ENCODE results near the gene ATP8B3.

ATP8B3 gene, protein sequence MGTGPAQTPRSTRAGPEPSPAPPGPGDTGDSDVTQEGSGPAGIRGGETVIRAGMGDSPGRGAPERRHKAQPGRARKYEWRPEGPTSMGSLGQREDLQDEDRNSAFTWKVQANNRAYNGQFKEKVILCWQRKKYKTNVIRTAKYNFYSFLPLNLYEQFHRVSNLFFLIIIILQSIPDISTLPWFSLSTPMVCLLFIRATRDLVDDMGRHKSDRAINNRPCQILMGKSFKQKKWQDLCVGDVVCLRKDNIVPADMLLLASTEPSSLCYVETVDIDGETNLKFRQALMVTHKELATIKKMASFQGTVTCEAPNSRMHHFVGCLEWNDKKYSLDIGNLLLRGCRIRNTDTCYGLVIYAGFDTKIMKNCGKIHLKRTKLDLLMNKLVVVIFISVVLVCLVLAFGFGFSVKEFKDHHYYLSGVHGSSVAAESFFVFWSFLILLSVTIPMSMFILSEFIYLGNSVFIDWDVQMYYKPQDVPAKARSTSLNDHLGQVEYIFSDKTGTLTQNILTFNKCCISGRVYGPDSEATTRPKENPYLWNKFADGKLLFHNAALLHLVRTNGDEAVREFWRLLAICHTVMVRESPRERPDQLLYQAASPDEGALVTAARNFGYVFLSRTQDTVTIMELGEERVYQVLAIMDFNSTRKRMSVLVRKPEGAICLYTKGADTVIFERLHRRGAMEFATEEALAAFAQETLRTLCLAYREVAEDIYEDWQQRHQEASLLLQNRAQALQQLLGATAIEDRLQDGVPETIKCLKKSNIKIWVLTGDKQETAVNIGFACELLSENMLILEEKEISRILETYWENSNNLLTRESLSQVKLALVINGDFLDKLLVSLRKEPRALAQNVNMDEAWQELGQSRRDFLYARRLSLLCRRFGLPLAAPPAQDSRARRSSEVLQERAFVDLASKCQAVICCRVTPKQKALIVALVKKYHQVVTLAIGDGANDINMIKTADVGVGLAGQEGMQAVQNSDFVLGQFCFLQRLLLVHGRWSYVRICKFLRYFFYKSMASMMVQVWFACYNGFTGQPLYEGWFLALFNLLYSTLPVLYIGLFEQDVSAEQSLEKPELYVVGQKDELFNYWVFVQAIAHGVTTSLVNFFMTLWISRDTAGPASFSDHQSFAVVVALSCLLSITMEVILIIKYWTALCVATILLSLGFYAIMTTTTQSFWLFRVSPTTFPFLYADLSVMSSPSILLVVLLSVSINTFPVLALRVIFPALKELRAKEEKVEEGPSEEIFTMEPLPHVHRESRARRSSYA (N-terminal part only)

GRCh38 chr19:1811942-1812425, at the start of gene ATP8B3:
Gene ATP8B3, minus strand, starts transcription at chr19:1812276. Its CDS starts 540 bp downstream, at chr19:1811736.
- no peak for DNase-seq

GRCh38 chr19:1861599-1862031, 49.5 kb upstream of the ATP8B3 start:
- no peak for DNase-seq

DNA sequence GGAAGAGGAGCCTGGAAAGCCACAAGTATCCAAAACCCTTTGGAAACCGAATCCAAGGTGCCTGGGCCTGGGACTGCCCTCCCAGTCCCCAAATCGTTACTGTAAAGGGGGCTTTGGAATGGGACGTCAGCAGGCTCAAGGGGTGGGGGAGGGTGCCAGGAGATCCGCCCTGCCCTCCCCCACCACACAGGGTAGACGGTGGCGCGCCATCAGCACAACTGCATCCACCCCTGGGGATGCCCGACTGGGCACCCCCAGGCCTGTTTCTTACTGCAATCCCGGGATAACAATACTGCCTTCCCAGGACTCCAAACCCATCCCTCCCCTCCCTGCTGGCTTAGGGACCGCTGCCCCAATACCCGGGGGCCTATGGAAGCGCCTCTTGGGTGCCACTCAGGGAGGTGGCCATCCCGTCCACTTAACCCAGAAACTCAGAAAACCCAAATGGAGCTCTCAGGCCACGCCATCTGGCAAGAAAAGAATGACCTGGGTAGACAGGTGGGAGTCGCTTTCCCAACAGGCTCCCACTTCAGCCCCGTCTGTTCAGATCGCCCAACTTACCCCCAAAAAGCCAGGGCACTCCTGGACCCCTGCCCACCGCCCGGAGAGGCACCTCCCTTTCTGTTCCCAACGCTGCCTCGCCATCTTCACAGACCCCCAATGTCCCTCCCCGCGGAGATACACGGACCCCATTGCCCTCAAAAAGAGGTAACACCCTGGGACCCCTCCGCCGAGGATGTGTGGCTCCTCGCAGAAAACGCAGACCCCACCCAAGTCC, 48.9 kb upstream of the ATP8B3 start:
- no peak for DNase-seq

GRCh38 chr19:1860042-1860775, 48.1 kb upstream of the ATP8B3 start:
- DNase-seq: no peak

DNA sequence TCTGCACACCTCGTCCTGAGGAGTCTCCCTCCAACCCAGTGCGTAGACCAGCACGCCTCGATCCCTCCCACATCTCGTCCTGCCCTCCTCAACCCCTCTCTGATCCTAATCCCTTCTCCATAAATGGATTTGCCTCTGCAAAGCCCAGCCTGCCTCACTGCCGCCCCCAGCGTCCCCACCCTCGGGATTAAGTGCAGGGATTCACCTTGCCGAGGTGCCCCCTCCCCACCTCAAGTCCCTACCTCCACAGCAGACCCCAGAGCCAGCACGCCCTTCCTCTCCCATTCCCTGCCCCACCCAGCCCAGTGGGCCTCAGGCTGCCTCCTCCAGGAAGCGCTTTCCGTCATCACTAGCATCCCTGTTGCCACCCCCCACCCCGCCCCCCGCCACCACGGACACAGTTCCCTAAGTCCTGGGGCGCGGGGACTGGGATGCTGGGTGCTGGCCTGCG, 47.3 kb upstream of the ATP8B3 start:
- DNase-seq: no peak

- no peak for DNase-seq
These were observed 46.5 kb upstream of the ATP8B3 start for GRCh38 chr19:1858412-1859081.

GRCh38 chr19:1857648-1858326, 45.7 kb upstream of the ATP8B3 start:
- DNase-seq: no peak

DNA sequence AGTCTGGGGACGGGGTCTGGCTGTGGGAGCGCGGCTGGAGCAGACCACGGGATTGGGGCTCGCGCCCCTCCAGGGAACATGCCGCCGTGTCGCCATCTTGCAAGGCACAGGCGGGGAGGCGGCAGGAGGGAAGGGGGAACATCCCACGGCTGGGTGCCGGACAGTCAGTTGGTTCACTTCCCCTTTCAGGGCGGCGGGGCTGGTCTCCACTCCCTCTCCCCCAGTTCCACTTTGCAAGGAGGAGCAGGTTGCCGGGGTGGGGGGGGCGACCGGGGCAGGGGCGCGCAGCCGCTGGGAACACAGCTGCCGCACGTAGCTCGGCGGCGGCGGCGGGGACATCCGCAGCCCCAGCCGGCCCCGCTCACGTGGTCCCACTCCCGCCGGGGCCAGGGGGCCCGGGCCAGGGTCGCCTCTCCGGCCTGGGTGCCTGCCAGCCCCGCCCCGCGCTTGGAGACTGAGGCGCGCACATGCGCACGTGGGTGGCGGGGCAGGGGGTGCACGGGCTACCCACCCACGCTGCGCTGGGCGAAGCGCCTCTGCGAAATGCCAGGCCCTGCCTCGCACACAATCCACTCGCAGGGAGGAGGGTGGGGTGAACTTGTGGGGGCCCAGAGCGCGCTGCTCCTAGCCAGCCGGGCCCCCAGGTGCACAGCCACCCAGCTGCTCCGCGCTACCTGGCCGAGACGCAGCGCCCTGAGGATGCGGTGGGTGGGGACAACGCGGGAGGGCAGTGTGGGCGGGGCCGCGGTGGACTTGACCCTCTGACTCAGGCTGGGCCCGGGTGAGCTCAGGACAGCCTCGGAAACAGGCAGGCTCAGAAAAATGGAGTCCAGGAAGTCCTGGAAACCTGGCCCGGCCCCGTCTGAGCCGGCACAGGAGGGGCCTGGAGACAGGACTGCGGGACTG, 44.9 kb upstream of the ATP8B3 start:
- no peak for DNase-seq

DNA sequence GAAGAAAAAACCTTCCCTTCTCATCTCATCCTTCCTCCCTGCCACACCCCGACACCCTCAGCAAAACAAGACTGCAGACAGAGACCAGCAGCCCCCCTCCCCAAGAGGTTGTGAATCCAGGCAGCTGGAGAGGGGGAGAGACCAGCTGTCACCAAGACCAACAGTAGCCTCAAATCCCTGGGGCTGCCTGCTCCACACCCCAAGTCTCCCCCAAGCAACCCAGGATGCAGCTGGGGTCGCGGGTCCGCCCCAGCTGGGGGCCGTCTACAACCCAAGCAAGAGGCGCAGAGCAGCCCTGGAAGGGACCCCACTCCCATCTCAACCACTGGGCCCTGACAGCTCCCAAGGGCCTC, 44.2 kb upstream of the ATP8B3 start:
- no peak for DNase-seq

DNA sequence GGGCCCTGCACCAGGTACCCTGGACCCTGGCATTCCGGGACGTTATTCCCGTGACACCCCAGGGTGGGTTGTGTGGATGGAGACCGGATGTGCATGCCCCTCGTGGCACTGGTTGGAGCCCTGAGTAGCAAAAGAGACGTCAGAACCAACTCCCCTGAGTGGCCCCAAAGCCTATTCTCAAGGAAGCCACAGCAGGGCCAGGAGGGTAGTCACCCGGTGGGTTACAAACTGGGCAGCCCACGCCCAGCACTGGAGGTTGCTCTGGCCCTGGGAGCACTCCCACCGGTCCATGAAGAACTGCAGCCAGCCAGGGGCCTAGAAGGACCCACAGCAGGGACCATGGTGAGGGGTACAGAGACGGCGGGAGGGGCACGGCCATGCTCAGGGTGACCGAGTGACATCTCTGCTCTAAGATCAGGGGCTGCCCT, 43.8 kb upstream of the ATP8B3 start:
- DNase-seq: no peak

DNA sequence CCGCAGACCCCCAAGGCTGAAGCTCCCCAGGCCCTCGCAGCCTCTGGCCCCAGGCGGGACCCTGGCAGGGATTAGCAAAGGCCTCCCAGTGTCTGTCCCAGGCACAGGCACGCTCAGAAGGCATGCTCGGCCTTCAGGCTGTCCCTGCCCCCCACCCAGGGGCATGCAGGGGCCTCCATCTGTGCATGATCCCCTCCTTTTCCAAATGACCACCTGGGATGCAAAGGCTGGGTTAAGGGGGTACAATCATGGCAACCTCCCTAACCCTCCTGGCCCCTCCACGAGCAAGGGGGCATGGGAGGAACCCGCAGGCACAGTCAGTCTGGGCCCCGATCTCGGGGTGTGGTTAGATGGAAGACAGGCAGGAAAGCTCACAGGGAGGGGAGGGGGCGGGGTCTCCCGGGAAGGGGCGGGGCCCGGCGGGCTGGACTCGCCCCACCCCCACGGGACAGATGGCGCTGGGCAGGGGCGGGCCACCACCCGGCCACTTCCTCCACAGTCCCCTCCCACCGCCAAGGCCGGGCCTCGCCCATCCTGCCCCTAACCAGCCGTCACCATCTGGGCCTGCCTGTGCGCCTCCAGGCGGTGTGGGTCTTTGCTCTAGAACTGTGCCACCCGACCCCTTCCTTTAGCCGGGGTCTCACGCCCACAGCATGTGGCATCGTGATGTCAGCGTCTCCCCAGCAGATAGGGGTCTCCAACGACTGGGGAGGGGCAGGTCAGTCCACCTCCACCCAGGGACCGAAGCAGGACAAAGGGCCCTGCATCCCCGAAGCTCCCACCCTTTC, 43.2 kb upstream of the ATP8B3 start:
- no peak for DNase-seq

DNA sequence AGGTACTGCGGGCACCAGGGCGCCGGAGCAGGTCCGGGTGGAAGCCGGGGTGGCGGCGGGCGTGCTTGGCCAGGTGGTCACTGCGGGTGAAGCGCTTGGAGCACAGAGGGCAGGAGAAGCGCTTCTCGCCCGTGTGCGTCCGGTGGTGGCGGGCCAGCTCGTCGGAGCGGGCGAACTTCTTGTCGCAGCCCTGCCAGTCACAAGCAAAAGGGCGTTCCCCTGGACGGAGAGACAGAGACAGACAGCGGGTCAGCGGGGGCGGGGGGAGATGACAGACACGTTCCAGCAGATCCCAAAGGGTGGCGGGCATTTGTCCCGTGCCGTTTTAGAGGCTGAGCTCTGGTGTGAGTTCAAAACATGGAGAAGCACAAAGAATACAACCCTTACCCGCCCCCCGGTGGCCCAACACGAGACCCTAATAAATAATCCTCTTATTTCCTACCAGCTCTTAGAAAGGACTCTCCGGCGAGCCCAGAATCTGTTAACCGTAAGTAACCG, 42.5 kb upstream of the ATP8B3 start:
- DNase-seq: no peak

DNA sequence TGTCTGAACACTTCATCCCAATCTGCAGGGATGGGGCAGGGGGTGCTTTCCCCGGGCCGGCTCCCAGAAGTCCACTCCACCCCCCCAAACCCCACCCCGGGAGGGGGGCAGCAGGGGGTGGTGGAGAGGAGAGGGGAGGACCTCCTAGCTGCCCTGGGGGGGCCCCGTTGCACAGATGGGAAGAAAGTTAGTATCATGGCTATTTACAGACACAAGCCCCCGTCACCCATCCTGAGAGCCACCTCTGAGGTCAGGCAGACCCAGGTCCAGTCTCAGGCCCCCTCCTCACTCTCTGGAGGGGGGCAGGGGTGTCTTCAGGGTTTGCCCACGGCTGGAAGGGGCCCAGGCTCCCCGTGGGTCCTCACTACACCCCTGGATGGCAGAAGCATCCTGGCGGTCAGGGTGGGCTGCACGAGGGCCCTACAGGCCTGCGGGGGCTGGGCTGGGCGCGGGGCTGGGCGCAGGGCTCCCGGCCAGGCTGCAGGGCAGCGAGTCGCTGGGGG, 42.0 kb upstream of the ATP8B3 start:
- DNase-seq: no peak

DNA sequence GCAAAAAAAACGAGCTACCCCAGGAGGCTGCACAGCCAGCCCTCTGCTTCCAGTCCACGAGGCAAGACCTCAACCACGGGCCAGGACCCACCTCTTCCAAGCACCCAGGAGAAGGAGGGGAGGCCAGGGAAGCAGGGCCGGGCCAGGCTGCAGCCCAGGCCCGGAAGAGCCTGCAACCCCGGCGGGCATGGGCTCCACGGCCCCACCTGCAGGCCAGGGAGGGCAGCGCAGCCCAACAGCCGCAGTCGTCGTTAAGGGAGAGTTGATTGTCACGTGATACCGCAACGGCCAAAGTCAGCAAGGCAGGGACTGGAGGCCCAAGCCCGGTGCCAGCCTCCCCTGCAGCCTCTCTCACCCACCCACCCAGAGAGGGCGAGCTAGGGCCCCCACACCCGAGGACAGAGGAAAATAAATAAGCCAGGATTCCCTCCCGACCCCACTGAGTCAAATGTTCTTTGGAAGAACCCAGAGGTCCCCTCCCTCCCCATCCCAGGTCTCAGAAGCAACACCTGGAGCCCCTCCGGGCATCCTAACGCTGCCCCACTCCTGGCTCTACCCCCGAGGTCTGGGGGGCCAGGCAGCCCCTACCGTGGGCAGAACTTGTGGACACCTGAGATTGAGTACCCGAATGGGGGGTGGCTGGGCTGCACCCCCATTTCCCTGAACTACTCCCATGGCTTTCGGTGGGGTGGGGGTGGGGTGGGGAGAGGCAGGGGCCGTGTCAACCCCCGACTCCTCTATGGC, 41.4 kb upstream of the ATP8B3 start:
- no peak for DNase-seq

GRCh38 chr19:1852581-1853128, 40.6 kb upstream of the ATP8B3 start:
- DNase-seq: no peak
